H9 (cell line): ENCODE data around the gene WDR74. TPM values are rescaled to one million over a fixed set of nuclear protein-coding genes. Genes with fewer than 3 reads are reported as not detected.

Experiments
- DNase-seq: peaks from one replicate; pipeline ENCODE4 v3.0.0-alpha.2; 2017
- H2AFZ ChIP-seq: one replicate; pipeline ENCODE4 v1.6.1; 2013; ENCODE audit warnings: mild to moderate bottlenecking, low read length, control low read depth, moderate library complexity
- H2AK5ac ChIP-seq: 2 replicates; pipeline ENCODE4 v1.6.1; 2013; ENCODE audit warnings: low read length, control low read depth, mixed read lengths; ENCODE audit not compliant: insufficient read length
- H2BK120ac ChIP-seq: one replicate; pipeline ENCODE4 v1.6.1; 2013; ENCODE audit warnings: low read depth, mild to moderate bottlenecking, low read length, control low read depth, inconsistent platforms; ENCODE audit not compliant: poor library complexity, severe bottlenecking
- H2BK12ac ChIP-seq: 2 replicates; pipeline ENCODE4 v1.6.1; 2013; ENCODE audit warnings: low read length, control low read depth, mixed read lengths, low read depth; ENCODE audit not compliant: insufficient read length
- H2BK15ac ChIP-seq: 2 replicates; pipeline ENCODE4 v1.6.1; 2013; ENCODE audit warnings: low read depth, low read length, control low read depth
- H2BK20ac ChIP-seq: one replicate; pipeline ENCODE4 v1.6.1; 2013; ENCODE audit warnings: low read depth, mild to moderate bottlenecking, low read length, control low read depth, inconsistent platforms; ENCODE audit not compliant: poor library complexity, severe bottlenecking
- H2BK5ac ChIP-seq: 2 replicates; pipeline ENCODE4 v1.6.1; 2013; ENCODE audit warnings: low read length, control low read depth, mixed read lengths; ENCODE audit not compliant: insufficient read length
- H3K14ac ChIP-seq: 2 replicates; pipeline ENCODE4 v1.6.1; 2013; ENCODE audit warnings: low read length, control low read depth; ENCODE audit not compliant: insufficient read depth
- H3K18ac ChIP-seq: 2 replicates; pipeline ENCODE4 v1.6.1; 2013; ENCODE audit warnings: low read depth, mild to moderate bottlenecking, mixed read lengths, low read length, control low read depth; ENCODE audit not compliant: insufficient read length
- H3K23ac ChIP-seq: 2 replicates; pipeline ENCODE4 v1.6.1; 2013; ENCODE audit warnings: low read length, control low read depth, mixed read lengths, low read depth; ENCODE audit not compliant: insufficient read length
- H3K23me2 ChIP-seq: 2 replicates; pipeline ENCODE4 v1.6.1; 2013; ENCODE audit warnings: low read depth, mild to moderate bottlenecking, mixed read lengths, low read length, control low read depth; ENCODE audit not compliant: insufficient read length, poor library complexity, severe bottlenecking
- H3K27ac ChIP-seq: 2 replicates; pipeline ENCODE4 v1.5.1; 2013; ENCODE audit warnings: low read length, control low read depth, mixed read lengths, low read depth; ENCODE audit not compliant: insufficient read length
- H3K27me3 ChIP-seq: 2 replicates; pipeline ENCODE4 v1.6.1; 2013; ENCODE audit warnings: low read length, control low read depth, inconsistent platforms; ENCODE audit not compliant: insufficient read depth
- H3K4ac ChIP-seq: 2 replicates; pipeline ENCODE4 v1.6.1; 2013; ENCODE audit warnings: low read depth, mild to moderate bottlenecking, control low read depth, inconsistent platforms, low read length, moderate library complexity
- H3K4me1 ChIP-seq: 2 replicates; pipeline ENCODE4 v1.6.1; 2013; ENCODE audit warnings: low read length, control low read depth, inconsistent platforms; ENCODE audit not compliant: insufficient read depth
- H3K4me2 ChIP-seq: 2 replicates; pipeline ENCODE4 v1.6.1; 2013; ENCODE audit warnings: low read length, control low read depth, mixed read lengths; ENCODE audit not compliant: insufficient read length, insufficient read depth
- H3K56ac ChIP-seq: 2 replicates; pipeline ENCODE4 v1.6.1; 2013; ENCODE audit warnings: low read depth, mild to moderate bottlenecking, mixed read lengths, low read length, control low read depth; ENCODE audit not compliant: insufficient read length
- H3K79me1 ChIP-seq: 2 replicates; pipeline ENCODE4 v1.6.1; 2013; ENCODE audit warnings: low read depth, mild to moderate bottlenecking, moderate library complexity, low read length, control low read depth, inconsistent platforms; ENCODE audit not compliant: insufficient read depth, poor library complexity, severe bottlenecking
- H3K79me2 ChIP-seq: 2 replicates; pipeline ENCODE4 v1.6.1; 2013; ENCODE audit warnings: low read length, control low read depth, inconsistent platforms; ENCODE audit not compliant: insufficient read depth
- H3K9ac ChIP-seq: 2 replicates; pipeline ENCODE4 v1.6.1; 2013; ENCODE audit warnings: low read length, control low read depth, mixed read lengths; ENCODE audit not compliant: insufficient read length; ENCODE audit errors: extremely low read depth
- H3K9me3 ChIP-seq: one replicate; pipeline ENCODE4 v1.6.1; 2013; ENCODE audit warnings: low read depth, low read length, inconsistent platforms; ENCODE audit not compliant: control insufficient read depth
- H3T11ph ChIP-seq: one replicate; pipeline ENCODE4 v1.6.1; 2013; ENCODE audit warnings: mild to moderate bottlenecking, low read length, control low read depth, inconsistent platforms
- H4K20me1 ChIP-seq: one replicate; pipeline ENCODE4 v1.6.1; 2013; ENCODE audit not compliant: control insufficient read depth, insufficient read length, insufficient read depth
- H4K5ac ChIP-seq: 2 replicates; pipeline ENCODE4 v1.6.1; 2013; ENCODE audit warnings: low read depth, mild to moderate bottlenecking, mixed read lengths, low read length, control low read depth; ENCODE audit not compliant: insufficient read length
- H4K8ac ChIP-seq: replicated peaks from 2 replicates; pipeline ENCODE4 v1.6.1; 2013; ENCODE audit warnings: low read length, control low read depth, mixed read lengths, low read depth; ENCODE audit not compliant: insufficient read length
- H4K91ac ChIP-seq: 2 replicates; pipeline ENCODE4 v1.6.1; 2013; ENCODE audit warnings: low read depth, mild to moderate bottlenecking, moderate library complexity, mixed read lengths, low read length, control low read depth; ENCODE audit not compliant: insufficient read length
- H3K27ac Mint-ChIP-seq, 3 experiments: 2 replicates in 2 of 3; 3 replicates in 1 of 3; pipeline ENCODE4 v1.8.0; 2020 to 2021; ENCODE audit warnings: mixed read lengths in 3 of 3, mild to moderate bottlenecking in 1 of 3, moderate library complexity in 1 of 3
- H3K27me3 Mint-ChIP-seq: 2 replicates; pipeline ENCODE4 v1.8.0; 2021; ENCODE audit warnings: low read depth, mild to moderate bottlenecking, moderate library complexity, mixed read lengths
- H3K36me3 Mint-ChIP-seq, 3 experiments: 2 replicates in 2 of 3; 3 replicates in 1 of 3; pipeline ENCODE4 v1.8.0; 2020 to 2021; ENCODE audit warnings: low read depth in 3 of 3, mixed read lengths in 3 of 3; ENCODE audit not compliant: insufficient read depth in 1 of 3
- H3K4me1 Mint-ChIP-seq, 2 experiments: 2 replicates each; pipeline ENCODE4 v1.8.0; 2020; ENCODE audit warnings: mixed read lengths in 2 of 2
- H3K4me3 Mint-ChIP-seq, 2 experiments: 2 replicates in 1 of 2; 3 replicates in 1 of 2; pipeline ENCODE4 v1.8.0; 2020 to 2021; ENCODE audit warnings: mild to moderate bottlenecking in 2 of 2, mixed read lengths in 2 of 2, moderate library complexity in 1 of 2
- H3K9me3 Mint-ChIP-seq, 2 experiments: 2 replicates in 1 of 2; 3 replicates in 1 of 2; pipeline ENCODE4 v1.8.0; 2020; ENCODE audit warnings: mild to moderate bottlenecking in 2 of 2, mixed read lengths in 2 of 2, moderate library complexity in 1 of 2
- CTCF ChIP-seq: fragments of 200-600 bp; sonication (generic); conservative IDR thresholded peaks from 3 replicates; pipeline ENCODE4 v1.8.0; 2021; ENCODE audit warnings: antibody characterized with exemption, mild to moderate bottlenecking
- WGBS: extraction: QIAGEN DNeasy Blood & Tissue Kit; methylation state at CpG from one replicate; pipeline ENCODE4 v1.1.7; 2013; ENCODE audit warnings: missing lambda C conversion rate, low lambda C conversion rate, mixed read lengths; ENCODE audit not compliant: insufficient read length; ENCODE audit errors: extremely low coverage; 5-methylcytosine and 5-hydroxymethylcytosine counted together
- total RNA-seq: library from RNA; stranded (reverse); gene quantifications from 2 replicates; pipeline ENCODE4 v1.2.1, GENCODE V29; 2021

Gene WDR74
- total RNA-seq, 1 experiment from 2014 or later: 121 TPM

DNA sequence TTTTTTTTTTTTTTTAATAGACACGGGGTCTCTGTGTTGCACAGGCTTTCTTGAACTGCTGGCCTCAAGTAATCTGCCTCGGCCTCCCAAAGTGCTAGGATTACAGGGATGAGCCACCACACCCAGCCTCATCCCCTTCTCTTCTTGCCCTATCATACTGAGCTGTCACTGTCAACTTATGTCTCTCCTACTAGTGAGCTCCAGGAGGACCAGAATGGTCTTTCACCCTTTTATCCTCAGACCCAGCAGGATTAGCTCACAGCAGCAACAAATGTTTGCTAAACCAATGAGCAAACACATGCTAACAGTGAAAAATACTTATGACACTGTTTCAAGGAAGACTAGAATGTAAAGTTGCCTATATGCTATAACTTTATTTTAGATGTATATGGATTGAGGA is 27.7 kb downstream of the WDR74 start:
- no peaks in the 10 kb centered on the region for H4K20me1 ChIP-seq
- H4K5ac ChIP-seq: no peak overlapping the region
- no peak overlapping the region for H3K14ac ChIP-seq
- H3K79me1 ChIP-seq: no peaks in the 10 kb centered on the region
- peaks cover 1 to 2% of the 10 kb centered on the region in 2 experiments for H3K4me1 Mint-ChIP-seq
- H3K4ac ChIP-seq: no peak overlapping the region
- no peaks in the 10 kb centered on the region for H3K27me3 ChIP-seq
- H3K27me3 Mint-ChIP-seq: no peaks in the 10 kb centered on the region
- no peak overlapping the region for H2BK120ac ChIP-seq
- no peak overlapping the region for H2BK12ac ChIP-seq
- H2AK5ac ChIP-seq: no peak overlapping the region
- H3K23me2 ChIP-seq: no peaks in the 10 kb centered on the region
- no peak overlapping the region for H3K23ac ChIP-seq
- DNase-seq: no peak
- no peak overlapping the region for H2BK15ac ChIP-seq
- H4K91ac ChIP-seq: no peak overlapping the region
- no peak overlapping the region for H4K8ac ChIP-seq
- no peak overlapping the region for H2BK20ac ChIP-seq
- peaks cover 0 to 5% (median 3%) of the 10 kb centered on the region in 3 experiments; a peak in 3 of 7 replicates for H3K36me3 Mint-ChIP-seq
- no peak overlapping the region for H3K4me2 ChIP-seq
- H3K9me3 ChIP-seq: no peaks in the 10 kb centered on the region
- no peak for TF ChIP-seq CTCF
- no CpG with 5 or more reads among the region's 2 CpGs for WGBS
- H3K27ac Mint-ChIP-seq: no peak overlapping the region
- no peak overlapping the region for H3K27ac ChIP-seq
- no peaks in the 10 kb centered on the region for H3K9me3 Mint-ChIP-seq
- no peak overlapping the region for H2AFZ ChIP-seq
- no peaks in the 10 kb centered on the region for H3K4me1 ChIP-seq
- H3K79me2 ChIP-seq: no peaks in the 10 kb centered on the region
- no peak overlapping the region for H3K18ac ChIP-seq
- H2BK5ac ChIP-seq: no peak overlapping the region
- H3K9ac ChIP-seq: no peak overlapping the region
- H3K56ac ChIP-seq: no peak overlapping the region
- no peak overlapping the region for H3K4me3 Mint-ChIP-seq
- no peak overlapping the region for H3T11ph ChIP-seq
